Stimulated activated CD8-positive, alpha-beta memory T cell treated with anti-CD3 and anti-CD28 coated beads, Interleukin-15, amount 100 ng/mL, for 24 hours (primary cell): Measurements from ENCODE around the gene PPP2R3A.
"Not testable (repeated sequence)": the region's sequence is repeated elsewhere in the genome, so short reads cannot be mapped to it uniquely, and the experiment has no call there.

Experiments
- DNase-seq: peaks from one replicate; pipeline ENCODE4 v3.0.0-alpha.2; 2020; ENCODE audit warnings: low read depth

The PPP2R3A gene

DNA sequence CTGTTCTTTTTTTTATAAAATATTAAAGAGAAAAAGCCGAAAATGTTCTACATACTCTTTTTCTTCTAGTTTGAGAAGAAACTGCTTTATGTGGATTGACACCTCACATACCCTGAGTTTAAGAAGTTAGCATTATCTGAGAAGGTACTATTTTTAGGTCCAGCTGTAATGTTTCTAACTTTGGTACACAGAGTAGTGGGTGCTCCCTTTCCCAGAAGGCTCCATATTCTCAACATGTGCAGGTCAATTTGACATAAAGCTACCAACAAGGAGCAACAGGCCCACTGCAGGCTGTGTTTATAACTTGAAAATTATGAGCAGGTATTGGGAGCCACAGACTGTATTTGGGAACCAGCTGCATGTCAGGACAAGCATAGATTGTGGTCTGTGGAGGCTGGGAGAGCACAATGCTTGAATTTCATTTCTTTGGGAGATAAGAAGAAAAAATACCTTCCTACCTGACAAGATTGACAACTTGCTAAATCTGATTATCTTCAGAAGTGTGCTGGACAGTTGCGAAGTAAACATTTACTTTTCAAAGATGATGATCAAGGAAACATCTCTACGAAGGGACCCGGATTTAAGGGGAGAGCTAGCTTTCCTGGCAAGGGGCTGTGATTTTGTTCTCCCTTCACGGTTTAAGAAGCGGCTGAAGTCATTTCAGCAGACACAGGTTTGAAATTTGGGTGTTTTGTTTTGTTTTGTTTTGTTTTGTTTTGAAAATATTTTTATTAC lies 57.2 kb downstream of the PPP2R3A start:
- no peak for DNase-seq

DNA sequence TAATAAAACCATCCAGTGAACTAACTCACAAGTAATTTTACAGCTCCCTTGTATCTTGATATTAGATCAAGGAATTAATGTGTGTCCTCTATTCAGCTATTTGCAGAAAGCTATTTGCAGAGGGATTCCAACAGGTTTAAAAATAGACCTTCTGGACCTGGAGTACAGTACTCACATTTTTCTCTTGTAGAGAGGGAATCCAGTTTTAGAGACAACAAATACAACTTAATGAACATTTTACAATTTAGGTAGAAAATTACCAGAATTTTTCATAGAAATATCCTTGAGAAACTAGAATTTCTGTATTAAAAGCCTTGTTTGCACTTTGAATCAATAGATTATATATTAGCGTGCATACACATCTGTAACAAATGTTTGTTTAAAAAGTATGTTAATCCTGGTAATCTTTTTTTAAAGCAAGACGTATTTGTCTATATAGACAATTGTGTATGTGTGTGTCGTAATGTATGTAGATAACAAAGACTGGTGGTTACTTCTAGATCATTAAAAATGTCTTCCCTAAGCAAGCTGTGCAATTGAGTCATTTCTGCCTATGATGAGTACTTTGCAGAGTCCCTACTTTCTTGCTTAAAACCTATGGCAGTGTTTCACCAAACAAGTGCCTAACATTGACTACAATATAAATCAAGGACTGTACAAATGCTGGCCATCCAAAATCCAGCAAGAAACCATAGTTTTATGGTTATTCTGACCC lies 57.9 kb downstream of the PPP2R3A start:
- no peak for DNase-seq

DNA sequence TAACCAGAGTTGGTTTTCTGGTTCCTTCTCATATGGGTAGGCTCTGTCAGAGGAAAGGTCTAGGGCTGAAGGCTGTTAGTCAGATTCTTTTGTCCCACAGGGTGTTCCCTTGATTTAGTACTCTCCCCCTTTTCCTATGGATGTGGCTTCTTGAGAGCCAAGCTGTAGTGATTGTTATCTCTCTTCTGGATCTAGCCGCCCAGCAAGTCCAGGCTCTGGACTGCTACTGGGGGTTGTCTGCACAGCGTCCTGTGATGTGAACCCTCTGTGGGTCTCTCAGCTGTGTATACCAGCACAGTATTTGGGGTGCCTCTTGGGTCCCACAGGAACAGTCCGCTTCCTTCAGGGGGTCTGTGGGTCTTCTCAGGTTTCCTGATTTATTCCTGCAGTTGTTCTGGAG lies 70.8 kb downstream of the PPP2R3A start:
- no peak for DNase-seq

DNA sequence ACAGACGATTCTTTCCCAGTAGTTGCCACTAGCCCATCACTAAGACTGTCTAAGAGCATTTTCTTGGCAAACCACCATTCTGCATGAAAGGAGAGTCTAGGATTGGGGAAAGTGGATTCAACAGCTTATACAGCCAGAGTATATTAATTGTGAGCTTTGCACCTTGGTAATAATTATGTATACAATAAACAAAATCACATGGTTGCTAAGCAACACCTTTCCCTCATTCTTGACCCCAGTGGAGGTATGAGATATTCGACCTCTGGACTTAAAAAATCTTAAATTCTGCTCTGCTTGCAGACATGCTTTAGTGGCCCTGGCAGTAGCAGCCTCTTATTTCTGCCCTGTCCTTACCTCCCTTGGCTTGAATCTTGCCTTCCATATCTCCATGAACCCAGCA lies 73.1 kb downstream of the PPP2R3A start:
- DNase-seq, result no peak

DNA sequence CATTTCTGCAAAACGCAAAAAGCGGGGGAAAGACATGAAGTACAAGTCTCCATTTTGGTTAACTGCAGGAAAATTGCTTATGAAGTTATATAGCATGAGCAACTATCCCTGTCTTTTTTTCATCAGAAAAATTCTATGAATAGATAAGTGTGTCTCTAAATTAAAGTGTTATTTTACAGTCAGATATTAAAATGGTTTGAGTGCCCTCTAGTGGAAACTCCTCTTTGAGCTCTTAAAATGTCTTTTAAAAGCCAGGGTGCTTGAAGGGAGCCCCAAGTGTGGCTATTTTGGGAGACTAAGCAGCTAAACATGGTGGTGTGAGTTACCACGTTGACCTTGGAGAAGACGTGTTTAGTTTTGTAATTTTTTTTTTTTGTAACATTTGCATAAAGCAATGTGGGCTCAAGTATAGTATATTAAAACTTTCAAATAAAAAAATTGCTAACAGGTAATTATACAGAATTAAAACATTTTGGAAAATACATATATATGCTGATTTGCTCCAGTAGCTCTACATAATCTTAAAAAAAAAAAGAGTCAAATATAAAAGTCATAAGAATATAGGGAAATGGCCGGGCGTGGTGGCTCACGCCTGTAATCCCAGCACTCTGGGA lies 77.2 kb downstream of the PPP2R3A start:
- DNase-seq, result no peak

DNA sequence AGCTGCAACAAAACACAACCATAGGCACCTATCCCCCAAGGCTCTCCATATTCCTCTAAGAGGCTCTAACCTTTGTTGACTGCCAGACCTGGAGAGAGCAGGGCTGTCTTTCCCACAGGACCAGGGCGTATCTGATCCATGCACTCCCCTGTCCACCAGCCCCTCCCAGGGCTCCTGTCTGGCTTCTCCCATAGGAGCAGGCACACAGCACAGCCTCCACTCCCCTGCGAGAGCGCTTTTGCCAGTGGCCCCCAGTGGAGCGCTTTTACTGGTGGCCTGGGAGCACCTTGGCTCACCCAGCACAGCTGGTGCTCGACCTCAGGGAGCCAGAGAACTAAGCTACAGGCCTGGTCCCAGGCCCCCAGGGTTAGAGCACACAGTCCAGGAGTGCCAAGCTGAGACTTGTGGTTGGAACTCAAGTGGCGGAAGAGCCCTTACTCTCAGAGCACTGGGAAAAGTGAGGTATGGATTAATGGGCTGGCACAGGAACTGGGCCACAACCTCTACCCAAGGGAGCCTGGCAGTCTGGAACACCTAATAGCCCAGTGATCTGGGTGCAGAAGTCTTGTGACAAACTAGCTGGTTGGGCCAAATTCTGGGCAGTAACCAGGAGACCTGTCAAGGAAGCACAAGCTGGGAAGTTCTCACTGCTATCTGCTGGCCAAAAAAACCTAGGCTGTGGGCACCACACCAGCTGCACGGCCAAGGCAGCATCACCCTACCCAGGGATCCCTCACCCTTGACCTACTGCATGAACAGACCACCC lies 79.6 kb downstream of the PPP2R3A start:
- no peak for DNase-seq

DNA sequence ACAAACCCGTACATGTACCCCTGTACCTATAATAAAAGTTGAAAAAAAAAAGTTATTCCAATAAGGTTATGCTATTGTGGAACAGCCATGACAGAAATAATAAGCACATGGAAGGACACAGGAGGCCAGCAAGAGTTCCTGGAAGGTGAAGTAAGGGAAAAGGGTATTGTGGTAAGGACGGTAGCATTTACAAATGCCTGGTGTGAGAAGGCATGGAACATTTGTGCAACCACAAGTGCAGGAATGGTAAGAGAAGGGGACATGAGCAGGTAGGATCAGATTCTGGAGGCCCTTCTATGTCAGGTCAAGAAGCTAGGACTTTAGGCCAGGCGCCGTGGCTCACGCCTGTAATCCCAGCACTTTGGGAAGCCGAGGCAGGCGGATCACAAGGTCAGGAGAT lies 82.5 kb downstream of the PPP2R3A start:
- no peak for DNase-seq

DNA sequence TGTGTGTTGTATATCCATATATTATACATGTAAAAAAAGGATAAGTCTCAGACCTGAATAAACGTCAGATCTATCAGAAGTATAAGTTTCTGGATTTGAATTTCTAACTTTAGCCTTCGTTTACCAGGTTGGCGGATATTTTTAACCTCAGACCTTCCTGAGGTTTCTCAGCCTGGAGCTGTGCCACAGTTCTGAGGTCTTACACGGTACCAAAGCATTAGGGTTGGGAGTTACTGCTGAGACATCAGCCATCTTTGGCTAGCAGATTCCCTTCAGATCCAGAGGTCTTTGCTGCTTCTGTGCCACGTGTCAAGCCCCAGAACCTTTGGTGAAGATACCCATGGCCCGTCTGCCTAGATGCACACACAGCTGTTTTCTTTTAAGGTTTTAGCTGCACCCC lies 84.7 kb downstream of the PPP2R3A start:
- no peak for DNase-seq

DNA sequence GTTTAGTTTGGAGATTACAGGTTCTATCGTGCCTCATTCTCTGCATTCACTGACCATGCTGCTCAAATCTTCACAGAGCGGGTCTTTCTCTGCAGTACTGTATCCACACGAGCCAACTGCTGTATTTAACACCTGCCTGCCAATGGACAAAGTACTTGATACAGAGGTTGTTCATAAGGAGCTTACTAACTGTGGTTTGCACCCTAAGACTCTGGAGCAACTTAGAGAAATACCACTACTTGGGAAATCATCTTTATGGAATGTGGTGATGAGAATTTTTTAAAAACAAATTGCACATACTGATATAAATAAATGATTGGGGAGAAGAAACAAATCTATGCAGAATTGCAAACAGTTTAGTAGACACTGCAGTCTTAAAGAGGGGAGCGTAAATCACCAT lies 90.0 kb downstream of the PPP2R3A start:
- DNase-seq, result no peak

DNA sequence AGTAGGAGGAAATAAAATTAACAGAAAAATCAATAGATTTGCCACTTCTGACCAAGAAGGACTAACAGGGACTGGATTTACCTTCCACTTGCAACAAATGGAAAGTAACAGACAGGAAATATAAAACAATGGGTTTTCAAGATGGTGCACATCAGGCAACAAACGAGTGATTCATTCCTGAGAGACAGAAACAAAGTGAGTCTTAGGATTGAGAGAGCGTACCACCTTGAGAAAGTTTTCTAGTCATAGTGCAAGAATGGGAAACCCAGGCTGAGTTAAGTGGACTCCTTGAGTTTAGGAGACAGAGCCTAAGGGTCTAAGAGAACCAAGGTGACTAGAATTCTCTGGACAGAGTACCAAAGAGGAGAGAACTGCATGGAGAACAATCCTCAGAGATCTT lies 101.7 kb downstream of the PPP2R3A start:
- no peak for DNase-seq

DNA sequence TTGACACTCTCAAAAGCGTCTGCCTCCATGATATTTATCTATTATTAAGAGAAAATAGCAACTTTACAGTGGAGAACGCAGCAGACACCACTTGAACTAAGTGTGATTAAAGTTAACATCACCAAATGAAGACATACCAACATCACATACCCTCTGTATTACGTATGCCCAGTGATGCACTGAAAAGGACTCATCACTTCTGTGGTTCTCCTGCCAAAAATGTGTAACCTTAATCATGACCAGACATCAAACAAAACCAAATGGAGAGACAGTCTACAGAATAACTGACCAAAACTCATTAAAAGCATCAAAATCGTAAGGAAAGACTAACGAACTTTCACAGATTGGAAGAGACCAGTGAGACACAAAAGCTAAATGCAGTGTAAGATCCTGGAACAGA lies 103.2 kb downstream of the PPP2R3A start:
- no peak for DNase-seq

DNA sequence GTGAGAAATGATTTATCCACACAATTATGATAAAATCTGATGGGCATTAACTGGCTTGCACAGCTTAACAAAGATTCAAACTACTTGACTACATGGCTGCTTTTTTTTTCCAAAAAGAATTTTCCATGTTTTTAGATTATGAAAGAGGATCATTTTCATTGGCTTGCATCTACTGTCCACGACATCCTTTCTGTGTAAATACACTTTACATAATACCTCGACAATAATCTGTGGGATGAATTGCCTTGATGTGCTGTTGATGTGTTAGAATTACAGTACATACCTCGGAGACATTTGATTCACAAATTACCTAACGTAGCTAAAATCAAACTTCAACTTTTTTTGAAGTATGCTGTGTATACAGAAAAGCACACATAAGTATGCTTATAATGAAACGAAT lies 104.4 kb downstream of the PPP2R3A start:
- DNase-seq, result no peak

DNA sequence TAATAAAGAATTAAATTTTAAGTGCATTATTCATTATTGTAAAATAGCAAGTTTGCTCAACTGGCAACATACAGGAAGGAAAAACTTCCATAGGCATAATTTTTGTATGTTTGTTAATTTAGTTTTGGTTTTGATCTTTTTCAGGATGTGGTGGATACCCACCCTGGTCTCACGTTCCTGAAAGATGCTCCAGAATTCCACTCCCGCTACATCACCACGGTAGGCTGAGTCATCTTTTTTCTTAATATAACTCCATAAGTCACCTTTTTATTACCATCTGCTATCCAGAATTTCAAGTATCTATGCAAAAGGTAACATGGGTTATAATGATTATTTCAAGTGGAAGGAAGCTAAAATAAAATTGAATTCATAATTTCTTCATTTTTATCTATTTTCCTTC lies 104.8 kb downstream of the PPP2R3A start:
- DNase-seq, result no peak

DNA sequence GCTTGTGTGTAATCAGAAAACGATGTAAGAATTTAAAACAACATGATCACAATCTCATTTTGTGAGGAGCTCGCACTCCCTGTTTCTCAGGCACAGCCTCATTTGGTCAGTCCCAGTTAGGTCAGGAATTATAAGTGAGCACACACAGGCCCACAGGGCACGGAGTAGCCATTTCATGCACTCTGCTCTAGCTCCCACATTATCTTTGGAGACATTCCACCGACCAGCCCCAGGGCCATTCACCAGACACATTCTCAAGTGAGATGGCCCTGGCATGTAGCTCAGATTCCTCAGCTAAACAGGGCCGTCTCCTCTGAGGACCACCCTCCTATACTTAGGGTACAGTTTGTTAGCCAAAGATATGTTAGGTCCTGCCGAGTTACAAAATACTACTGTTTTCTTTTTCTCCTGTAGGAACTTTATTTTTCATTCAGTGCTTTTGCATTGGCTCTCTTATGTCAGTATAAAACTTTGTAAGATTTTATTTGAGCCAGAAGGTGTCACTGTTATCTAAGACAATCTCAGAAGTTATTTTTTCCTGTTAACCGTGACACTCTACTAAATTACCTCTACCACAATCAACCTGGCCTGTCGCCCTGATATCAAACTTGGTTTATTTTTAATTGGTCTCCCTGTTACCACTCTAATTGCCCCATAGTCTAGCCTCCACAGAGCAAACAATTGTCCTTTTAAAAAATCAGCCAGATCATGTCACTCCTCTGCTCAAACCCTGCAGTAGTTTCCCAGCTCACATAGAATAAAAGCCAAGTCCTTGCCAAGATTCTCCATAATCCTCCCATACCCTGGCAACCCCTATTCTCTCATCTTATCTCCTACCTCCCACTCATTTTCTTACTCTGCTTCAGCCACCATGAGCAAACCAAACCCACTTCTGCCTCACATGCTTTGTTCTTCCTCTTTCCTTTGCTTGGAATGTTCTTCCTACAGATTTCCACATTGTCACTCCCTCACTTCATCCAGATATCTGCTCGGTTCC lies 105.7 kb downstream of the PPP2R3A start:
- no peak for DNase-seq

DNA sequence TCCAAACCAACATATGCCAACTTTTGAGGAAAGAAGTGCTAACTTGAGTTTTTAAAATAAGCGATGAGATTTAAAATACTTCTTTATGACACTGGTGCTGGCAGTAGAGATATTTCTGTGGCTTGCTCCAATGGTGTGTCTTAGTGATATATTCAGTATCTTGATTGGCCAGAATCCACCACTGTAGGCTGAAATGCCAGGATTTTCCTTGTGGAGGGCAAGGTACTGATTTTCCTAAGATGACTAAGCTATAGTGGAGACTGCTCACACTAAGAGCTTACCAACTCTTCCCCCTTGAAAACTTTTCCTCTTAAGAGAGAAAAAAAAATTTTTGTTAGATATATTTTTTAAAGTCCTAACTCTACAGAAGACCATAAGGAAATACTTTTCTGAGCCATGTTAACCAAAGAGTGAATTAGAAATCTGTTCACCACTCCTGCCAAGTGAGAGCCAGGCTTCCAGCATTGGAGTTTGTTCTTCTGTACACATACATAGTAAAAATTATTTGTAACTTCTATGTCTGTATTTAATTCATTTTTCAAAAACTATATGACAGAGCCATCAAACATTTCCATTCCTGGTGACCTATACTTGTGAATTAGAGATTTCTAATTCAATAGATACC lies 109.1 kb downstream of the PPP2R3A start:
- DNase-seq, result no peak

DNA sequence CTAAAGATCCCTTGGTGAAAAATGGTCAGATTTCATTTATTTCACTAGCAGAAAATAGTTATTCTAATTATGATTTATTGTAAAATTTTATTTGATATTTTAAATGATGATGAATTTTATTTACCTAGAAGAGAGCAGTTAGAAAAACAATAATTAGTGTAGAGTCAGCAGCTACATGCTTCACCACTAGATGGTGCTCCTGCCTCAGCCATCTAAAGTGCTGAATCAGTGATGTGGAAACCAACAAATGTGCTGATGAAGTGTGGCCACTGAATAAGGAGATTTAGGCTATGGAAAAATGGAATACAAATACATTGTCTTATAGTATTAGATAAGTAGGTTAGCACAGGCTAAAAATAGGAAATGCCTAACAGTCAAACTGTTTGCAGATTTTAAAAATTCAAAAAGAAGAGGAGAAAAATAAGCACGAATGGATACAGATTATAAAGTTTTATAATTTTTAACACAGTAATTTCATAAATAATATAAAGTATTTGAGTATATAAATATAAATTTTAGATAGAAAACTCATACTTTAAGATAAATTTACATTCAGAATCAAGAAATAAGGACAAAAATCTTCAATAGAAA lies 109.8 kb downstream of the PPP2R3A start:
- peak; percentile 34 for DNase-seq

DNA sequence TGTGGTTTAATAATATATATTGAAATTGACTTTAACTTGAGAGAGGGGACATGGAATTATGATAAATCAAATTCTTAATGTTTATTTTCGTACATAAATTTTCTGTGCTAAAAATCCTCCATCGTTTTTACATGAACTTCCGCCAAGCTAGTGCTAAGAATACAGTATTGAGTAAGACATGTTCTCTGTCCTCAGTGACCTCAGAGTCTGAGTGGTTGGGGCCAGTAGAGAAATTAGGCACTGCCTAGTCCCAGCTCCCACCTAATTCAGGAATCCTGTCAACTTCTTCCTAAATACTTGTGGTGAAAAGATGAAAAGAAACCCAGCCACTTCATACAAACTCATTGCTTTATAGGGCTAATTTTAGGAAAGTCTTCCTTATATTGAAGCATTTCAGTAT lies 110.3 kb downstream of the PPP2R3A start:
- no peak for DNase-seq

DNA sequence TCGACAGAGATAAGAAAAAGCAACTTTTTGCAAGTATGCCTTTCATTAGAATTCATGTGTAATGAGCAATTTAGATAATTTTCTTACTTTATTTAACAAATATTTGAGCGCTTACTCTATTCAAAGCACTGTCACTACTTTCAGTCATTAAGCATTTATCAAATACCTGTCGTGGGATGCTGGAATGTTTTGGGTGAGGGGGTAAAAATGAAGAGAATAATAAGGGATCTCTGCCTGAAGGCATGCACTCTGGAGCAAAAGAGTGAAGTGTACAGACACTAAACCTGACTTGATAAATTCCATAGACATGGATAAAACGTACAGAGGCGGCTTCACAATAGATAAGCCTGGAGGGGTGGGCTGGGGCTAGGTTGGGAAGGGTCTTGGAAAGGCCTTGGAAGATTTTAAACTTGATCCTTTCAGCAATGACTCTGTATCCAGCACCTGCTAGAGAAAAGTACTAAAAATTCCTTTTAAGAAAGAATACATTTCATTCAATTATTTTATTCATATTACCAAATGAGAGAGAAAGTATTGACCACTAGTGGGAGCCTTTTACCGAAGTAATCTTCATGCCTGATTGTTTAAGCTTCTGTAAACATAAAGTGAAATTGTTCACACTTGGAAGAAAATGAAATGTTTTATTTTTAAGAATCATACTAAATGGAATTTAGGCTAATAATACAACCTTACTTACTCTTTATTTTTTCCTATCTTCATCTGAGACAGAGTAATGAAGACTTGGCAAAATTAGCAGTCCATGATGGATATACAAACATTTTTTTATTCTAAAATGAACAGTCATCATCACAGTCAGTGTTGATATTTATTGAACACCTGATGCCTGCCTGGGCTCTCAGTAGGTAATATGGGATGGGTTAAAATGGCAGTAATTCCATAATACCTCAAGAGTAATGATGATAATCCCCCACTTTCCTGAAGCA lies 113.2 kb downstream of the PPP2R3A start:
- no peak for DNase-seq

DNA sequence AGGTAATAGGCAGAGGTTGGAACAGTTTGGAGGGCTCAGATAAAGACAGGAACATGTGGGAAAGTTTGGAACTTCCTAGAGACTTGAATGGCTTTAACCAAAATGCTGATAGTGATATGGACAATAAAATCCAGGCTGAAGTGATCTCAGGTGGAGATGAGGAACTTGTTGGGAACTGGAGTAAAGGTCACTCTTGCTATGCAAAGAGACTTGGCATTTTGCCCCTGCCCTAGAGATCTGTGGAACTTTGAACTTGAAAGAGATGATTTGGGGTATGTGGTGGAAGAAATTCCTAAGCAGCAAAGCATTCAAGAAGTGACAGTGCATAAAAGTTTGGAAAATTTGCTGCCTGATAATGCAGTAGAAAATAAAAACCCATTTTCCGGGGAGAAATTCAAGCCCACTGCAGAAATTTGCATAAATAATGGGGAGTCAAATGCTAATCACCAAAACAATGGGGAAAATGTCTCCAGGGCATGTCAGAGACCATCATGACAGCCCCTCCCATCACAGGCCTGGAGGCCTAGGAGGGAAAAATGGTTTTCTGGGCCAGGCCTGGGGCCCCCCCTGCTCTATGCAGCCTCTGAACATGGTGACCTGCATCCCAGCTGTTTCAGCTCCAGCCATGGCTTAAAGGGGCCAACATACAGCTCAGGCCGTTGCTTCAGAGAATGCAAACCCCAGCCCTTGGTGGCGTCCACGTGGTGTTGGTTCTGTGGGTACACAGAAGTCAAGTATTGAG lies 118.3 kb downstream of the PPP2R3A start:
- DNase-seq, result not testable (repeated sequence)
